Nasal cavity respiratory epithelium epithelial cell of viscerocranial mucosa (primary cell): ENCODE data around the gene UGT3A1. TPM values are rescaled to one million over a fixed set of nuclear protein-coding genes. Genes with fewer than 3 reads are reported as not detected.

Source experiments
- total RNA-seq: library from RNA; depleted of rRNA; stranded (reverse); fragments of >200 nt; gene quantifications from 2 replicates; pipeline ENCODE4 v1.2.3, GENCODE V29; 2014

UGT3A1 gene
- not detected in 2 replicates for total RNA-seq

GRCh38 chr5:35990941-35991611, at the start of gene UGT3A1:
TSS of gene UGT3A1 (minus strand) at chr5:35991390. CDS start at chr5:35991240, 150 bp downstream.

GRCh38 chr5:35938568-35939227, 52.5 kb downstream of the UGT3A1 start, which contains the start of gene CAPSL:
TSS of gene CAPSL (minus strand) at chr5:35938622. CDS start at chr5:35921120, 17,502 bp downstream.

Other genes starting within 250 kb of the UGT3A1 start
- gene IL7R, start 134.5 kb downstream of the UGT3A1 start, total RNA-seq = under 0.01 and 0.50 TPM in 2 replicates
- not detected in 2 replicates for gene CAPSL, start 52.8 kb downstream of the UGT3A1 start, total RNA-seq
- gene UGT3A2, start 75.5 kb upstream of the UGT3A1 start, total RNA-seq = not detected in 2 replicates
- gene LMBRD2, start 160.5 kb upstream of the UGT3A1 start, total RNA-seq = 15.7 and 33.1 TPM in 2 replicates
- 13.0 and 20.1 TPM in 2 replicates for gene SKP2, start 160.7 kb upstream of the UGT3A1 start, total RNA-seq